ENCODE measurements around the gene DNAJC1.

The DNAJC1 gene

DNA sequence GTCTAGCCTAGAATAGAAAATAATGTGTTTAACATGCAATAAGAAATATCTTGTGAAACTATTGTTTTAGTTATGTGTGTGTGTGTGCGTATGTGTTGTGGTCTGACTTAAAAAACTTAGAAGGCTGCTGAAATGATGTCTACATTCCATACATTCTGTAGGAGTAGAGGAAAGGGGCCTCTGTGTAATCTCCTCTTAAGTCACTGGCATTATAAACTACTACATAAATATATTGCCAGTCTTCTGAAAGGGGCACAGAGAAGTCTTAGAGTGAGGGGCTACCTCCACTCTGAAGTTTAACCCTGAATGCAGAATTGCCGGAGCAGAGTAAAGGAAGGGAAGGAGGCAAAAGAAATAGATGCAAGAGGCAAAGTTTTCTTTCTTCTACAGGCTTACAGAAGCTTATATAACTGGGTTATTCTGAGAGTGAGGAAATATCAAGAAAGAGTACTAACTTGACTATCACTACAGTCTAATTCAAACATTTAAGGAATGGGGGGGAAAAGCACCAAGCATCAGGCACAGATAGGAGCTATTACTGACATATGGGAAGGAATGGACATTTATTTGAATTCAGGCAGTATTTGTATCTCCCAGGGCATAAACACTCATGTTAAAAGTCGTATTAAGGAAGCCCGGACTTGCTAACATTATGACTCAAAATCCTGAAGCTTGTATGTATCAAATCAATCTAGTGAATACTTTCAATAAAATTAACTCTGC lies 75.7 kb downstream of the DNAJC1 start:
- peaks cover 8 to 11% of the 10 kb centered on the region in 2 experiments for H3K4me1 ChIP-seq (ENCODE audit: control insufficient read depth in 1 of 2, insufficient read depth in 1 of 2, low read depth in 1 of 2, low read length in 1 of 2)
- H3K4me3 ChIP-seq (ENCODE audit: low read depth in 1 of 2, low read length in 1 of 2) = no peak overlapping the region
- no peak overlapping the region for H3K27ac ChIP-seq
- H3K36me3 ChIP-seq = no peaks in the 10 kb centered on the region
- TF ChIP-seq, protein P1, sequence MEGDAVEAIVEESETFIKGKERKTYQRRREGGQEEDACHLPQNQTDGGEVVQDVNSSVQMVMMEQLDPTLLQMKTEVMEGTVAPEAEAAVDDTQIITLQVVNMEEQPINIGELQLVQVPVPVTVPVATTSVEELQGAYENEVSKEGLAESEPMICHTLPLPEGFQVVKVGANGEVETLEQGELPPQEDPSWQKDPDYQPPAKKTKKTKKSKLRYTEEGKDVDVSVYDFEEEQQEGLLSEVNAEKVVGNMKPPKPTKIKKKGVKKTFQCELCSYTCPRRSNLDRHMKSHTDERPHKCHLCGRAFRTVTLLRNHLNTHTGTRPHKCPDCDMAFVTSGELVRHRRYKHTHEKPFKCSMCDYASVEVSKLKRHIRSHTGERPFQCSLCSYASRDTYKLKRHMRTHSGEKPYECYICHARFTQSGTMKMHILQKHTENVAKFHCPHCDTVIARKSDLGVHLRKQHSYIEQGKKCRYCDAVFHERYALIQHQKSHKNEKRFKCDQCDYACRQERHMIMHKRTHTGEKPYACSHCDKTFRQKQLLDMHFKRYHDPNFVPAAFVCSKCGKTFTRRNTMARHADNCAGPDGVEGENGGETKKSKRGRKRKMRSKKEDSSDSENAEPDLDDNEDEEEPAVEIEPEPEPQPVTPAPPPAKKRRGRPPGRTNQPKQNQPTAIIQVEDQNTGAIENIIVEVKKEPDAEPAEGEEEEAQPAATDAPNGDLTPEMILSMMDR (IDR thresholded peaks at IDR 0.05) = no peak
- no peaks in the 10 kb centered on the region for H3K9me3 ChIP-seq
- no peaks in the 10 kb centered on the region for H3K27me3 ChIP-seq

DNA sequence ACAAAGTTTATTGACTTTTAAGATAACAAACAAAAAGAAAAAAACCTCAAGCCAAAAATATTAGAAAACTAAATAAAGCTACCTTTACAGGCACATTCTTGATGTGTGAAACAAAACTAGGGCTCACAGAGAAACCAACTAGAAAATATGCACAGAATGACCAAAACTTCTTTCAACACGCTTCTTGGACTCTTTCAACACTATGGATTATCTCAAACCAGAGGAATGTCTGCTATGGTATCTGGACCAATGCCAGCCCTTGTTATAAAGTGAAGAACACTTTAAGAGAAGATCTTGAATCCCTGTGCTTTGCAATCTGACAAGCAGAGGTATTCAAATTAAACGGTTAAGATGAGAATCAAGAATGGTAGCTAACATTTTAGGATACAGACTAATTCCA lies 76.6 kb downstream of the DNAJC1 start:
- TF ChIP-seq, protein P1 (IDR thresholded peaks at IDR 0.05) = no peak
- Histone ChIP-seq H3K4me3 (ENCODE audit: low read depth in 1 of 2, low read length in 1 of 2) (no peak overlapping the region), H3K36me3 (no peaks in the 10 kb centered on the region), H3K9me3 (no peaks in the 10 kb centered on the region), H3K27ac (no peak overlapping the region), H3K27me3 (no peaks in the 10 kb centered on the region), H3K4me1 (ENCODE audit: control insufficient read depth in 1 of 2, insufficient read depth in 1 of 2, low read depth in 1 of 2, low read length in 1 of 2) (peaks cover 8 to 11% of the 10 kb centered on the region in 2 experiments)

DNA sequence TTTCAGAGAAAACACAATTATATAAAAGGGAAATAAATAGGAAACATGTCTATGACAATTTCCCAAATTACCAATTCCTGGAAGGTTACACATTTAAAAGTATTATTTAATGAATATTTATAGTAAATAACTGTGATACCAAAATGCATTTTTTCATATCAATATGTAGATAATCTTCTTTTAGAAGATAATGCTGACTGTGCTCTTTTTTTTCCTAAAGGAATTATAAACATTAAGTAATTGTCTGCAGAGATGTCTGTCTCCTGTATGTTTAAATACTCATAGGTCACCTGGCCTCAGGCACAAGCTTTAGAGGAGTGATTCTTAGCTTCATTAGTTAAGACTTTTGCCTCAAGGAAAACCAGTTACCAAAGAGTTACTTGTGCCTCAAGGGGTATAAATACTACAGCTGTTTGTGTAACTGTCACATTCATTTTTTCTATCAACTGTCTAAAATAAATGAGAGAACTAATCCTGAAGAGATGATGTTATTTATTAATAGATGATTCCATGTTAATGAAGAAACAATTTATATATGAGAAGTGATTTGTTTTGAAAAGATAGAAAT lies 77.1 kb downstream of the DNAJC1 start:
- peaks cover 8 to 11% of the 10 kb centered on the region in 2 experiments for H3K4me1 ChIP-seq (ENCODE audit: control insufficient read depth in 1 of 2, insufficient read depth in 1 of 2, low read depth in 1 of 2, low read length in 1 of 2)
- no peaks in the 10 kb centered on the region for H3K36me3 ChIP-seq
- H3K9me3 ChIP-seq = no peaks in the 10 kb centered on the region
- H3K27ac ChIP-seq = no peak overlapping the region
- H3K27me3 ChIP-seq = no peaks in the 10 kb centered on the region
- no peak overlapping the region for H3K4me3 ChIP-seq (ENCODE audit: low read depth in 1 of 2, low read length in 1 of 2)
- TF ChIP-seq, protein P1 (IDR thresholded peaks at IDR 0.05) = no peak

DNA sequence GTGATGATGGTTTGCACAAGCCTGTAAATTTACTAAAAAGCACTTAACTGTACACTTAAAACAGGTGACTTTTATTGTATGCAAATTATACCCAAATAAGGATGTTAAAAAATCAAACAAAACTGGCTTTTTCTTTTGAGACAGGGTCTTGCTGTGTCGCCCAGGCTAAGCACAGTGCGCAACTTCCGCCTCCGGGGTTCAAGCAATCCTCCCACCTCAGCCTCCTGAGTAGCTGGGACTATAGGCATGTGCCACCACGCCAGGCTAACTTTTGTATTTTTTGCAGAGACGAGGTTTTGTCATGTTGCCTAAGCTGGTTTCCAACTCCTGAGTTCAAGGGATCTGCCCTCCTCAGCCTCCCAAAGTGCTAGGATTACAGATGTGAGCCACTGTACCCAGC lies 77.7 kb downstream of the DNAJC1 start:
- no peak overlapping the region for H3K27ac ChIP-seq
- TF ChIP-seq, protein P1 (IDR thresholded peaks at IDR 0.05) = no peak
- H3K36me3 ChIP-seq = no peaks in the 10 kb centered on the region
- H3K27me3 ChIP-seq = no peaks in the 10 kb centered on the region
- no peaks in the 10 kb centered on the region for H3K9me3 ChIP-seq
- H3K4me1 ChIP-seq (ENCODE audit: control insufficient read depth in 1 of 2, insufficient read depth in 1 of 2, low read depth in 1 of 2, low read length in 1 of 2) = peaks cover 8 to 11% of the 10 kb centered on the region in 2 experiments
- no peak overlapping the region for H3K4me3 ChIP-seq (ENCODE audit: low read depth in 1 of 2, low read length in 1 of 2)

DNA sequence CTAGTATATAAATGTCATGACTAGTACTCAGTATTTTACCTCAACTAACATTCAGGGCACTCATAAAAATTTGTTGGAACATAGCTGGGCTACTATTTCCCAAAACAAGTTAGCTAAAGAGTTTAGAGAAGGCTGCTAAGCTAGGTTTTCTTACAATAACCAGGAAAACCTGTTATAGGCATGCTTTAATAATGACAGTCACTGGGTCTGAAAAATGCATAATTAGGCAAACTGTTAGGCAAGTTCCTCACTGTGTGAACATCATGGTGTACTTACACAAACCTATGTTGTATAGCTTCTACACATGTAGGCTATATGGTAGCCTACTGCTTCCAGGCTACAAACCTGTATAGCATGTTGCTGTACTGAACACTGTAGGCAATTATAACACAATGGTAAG lies 79.0 kb downstream of the DNAJC1 start:
- Histone ChIP-seq H3K9me3 (no peaks in the 10 kb centered on the region), H3K36me3 (no peaks in the 10 kb centered on the region), H3K27me3 (no peaks in the 10 kb centered on the region), H3K4me3 (ENCODE audit: low read depth in 1 of 2, low read length in 1 of 2) (no peak overlapping the region), H3K4me1 (ENCODE audit: control insufficient read depth in 1 of 2, insufficient read depth in 1 of 2, low read depth in 1 of 2, low read length in 1 of 2) (peaks cover 8 to 11% of the 10 kb centered on the region in 2 experiments), H3K27ac (no peak overlapping the region)
- TF ChIP-seq, protein P1 (IDR thresholded peaks at IDR 0.05) = no peak
